Fibroblast of the aortic adventitia (primary cell): ENCODE results near the gene ENO2. TPM values are rescaled to one million over a fixed set of nuclear protein-coding genes. Genes with fewer than 3 reads are reported as not detected.
A peak's percentile ranks its signal among the peaks of the same experiment; 100 is the strongest.

Source experiments
- DNase-seq: peaks from one replicate; pipeline ENCODE4 v3.0.0-alpha.2; 2010; ENCODE audit warnings: low read depth
- H3K4me3 ChIP-seq: 2 replicates; pipeline ENCODE4 v1.5.1; 2011; ENCODE audit warnings: low read depth, mild to moderate bottlenecking, control low read depth, low read length, moderate library complexity
- total RNA-seq: library from RNA; depleted of rRNA; stranded (reverse); fragments of >200 nt; gene quantifications from 2 replicates; pipeline ENCODE4 v1.2.3, GENCODE V29; 2012; ENCODE audit warnings: low replicate concordance
- TF ChIP-seq, protein P1 (sequence below): IDR thresholded peaks from 2 replicates; pipeline ENCODE4 v1.5.1; 2011; ENCODE audit warnings: mild to moderate bottlenecking, low read length, control low read depth, inconsistent platforms; ENCODE audit not compliant: insufficient read depth

ENO2 gene
- total RNA-seq, 1 donor = 12.7 TPM

- TF ChIP-seq, protein P1, sequence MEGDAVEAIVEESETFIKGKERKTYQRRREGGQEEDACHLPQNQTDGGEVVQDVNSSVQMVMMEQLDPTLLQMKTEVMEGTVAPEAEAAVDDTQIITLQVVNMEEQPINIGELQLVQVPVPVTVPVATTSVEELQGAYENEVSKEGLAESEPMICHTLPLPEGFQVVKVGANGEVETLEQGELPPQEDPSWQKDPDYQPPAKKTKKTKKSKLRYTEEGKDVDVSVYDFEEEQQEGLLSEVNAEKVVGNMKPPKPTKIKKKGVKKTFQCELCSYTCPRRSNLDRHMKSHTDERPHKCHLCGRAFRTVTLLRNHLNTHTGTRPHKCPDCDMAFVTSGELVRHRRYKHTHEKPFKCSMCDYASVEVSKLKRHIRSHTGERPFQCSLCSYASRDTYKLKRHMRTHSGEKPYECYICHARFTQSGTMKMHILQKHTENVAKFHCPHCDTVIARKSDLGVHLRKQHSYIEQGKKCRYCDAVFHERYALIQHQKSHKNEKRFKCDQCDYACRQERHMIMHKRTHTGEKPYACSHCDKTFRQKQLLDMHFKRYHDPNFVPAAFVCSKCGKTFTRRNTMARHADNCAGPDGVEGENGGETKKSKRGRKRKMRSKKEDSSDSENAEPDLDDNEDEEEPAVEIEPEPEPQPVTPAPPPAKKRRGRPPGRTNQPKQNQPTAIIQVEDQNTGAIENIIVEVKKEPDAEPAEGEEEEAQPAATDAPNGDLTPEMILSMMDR = no peak
- peak; percentile 80 for DNase-seq
- peak within 1 kb of the TSS; percentile 86 for H3K4me3 ChIP-seq
Measured at GRCh38 chr12:6927379-6928021, 13.1 kb downstream of the ENO2 start, which contains the start of gene ATN1. Gene ATN1 (plus strand): TSS chr12:6927959. CDS start chr12:6934002, 6,043 bp downstream.

- H3K4me3 ChIP-seq = peak overlapping the region; percentile 86
- TF ChIP-seq, protein P1 = no peak
- no peak for DNase-seq
Measured at GRCh38 chr12:6928022-6928702, 13.8 kb downstream of the ENO2 start.

GRCh38 chr12:6928703-6929407 is 14.5 kb downstream of the ENO2 start:
- TF ChIP-seq, protein P1 = no peak
- no peak for DNase-seq
- H3K4me3 ChIP-seq = peak overlapping the region; percentile 86

DNA sequence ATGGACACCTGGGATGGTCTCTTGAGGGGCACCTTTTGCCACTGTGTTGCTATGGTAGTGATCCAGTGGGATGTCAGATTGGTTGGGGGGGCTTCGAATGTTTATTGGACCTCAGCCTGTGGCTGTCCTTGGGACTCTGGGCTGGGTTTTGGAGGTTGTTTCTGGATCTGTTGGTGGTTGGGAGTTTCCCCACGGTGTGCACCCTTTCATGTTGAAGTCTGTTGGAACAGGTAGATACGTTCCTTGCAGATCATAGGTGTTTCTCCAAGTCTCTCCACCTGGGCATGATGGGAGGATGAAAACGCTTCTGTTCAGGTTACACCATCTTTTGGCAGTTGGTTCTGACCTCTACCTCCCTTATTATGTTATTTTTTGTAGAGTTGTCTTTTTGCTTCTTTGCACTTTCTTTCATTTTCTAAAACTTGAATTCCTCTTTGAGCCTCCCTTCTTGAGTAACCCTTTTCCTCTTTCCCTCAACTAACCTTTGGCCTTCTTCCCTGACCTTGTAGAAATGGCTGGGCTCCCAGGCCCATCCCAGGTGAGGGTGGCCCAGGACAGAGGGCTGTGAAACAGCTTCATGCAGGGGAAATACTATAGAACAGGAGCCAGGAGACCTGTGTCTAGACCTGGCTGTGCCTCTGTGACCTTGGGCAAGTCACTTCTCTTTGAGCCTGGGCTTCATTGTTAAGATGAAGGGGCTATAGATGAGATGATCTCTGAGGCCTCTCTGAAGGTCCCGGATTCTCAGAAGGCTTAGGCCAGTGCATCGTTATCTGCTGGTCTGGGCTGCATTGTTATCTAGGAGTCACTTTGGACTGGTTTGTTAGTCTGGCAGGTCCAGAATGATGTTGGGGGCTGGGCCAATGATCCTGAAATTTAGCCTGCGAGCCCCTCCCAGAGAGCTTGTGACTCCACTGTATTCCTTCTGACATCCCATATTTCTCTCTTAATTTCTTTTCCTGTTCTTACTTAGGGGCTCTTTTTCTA is 15.4 kb downstream of the ENO2 start:
- TF ChIP-seq, protein P1 = no peak
- no peak for DNase-seq
- H3K4me3 ChIP-seq = peak overlapping the region; percentile 86

DNA sequence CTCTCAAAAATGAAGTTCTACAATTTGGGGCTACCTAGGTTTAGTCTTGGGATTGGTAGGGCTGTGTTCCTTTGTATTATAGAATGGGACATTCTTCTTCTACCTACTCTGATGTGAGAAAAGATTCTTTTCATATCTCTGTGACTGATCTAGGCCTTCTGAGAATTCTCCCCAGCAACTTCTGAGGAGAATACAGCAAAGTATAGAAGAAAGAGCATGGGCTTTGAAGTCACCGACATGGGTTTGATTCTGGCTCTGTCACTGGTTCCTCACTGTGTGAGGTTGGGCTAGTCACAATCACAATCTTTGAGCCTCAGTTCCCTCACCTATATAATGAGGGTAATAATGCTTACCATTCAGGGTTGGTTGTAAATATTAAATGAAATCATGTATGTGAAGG is 18.4 kb downstream of the ENO2 start:
- H3K4me3 ChIP-seq = no peak overlapping the region
- TF ChIP-seq, protein P1 = no peak
- DNase-seq = no peak

DNA sequence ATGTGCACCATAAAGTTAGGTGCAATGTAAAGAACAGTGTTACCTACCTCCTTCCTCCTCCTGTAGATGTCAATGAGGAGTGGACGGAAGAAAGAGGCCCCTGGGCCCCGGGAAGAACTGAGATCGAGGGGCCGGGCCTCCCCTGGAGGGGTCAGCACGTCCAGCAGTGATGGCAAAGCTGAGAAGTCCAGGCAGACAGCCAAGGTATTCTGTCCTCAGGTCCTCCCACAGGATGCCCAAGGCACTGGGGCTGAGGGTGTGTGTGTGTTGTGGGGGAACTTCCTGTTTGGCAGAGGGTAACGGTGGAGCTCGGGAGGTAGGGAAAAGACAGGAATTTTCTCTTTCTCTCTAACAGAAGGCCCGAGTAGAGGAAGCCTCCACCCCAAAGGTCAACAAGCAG is 19.7 kb downstream of the ENO2 start:
- no peak overlapping the region for H3K4me3 ChIP-seq
- DNase-seq = peak; percentile 41
- TF ChIP-seq, protein P1 = no peak
